GM21717 (cell line): ENCODE data around the gene RIPPLY3.

ENCODE experiments used
- ATAC-seq: cut with Tn5 transposase; IDR thresholded peaks from one replicate; pipeline ENCODE4 v1.9.1; 2021; ENCODE audit warnings: mild to moderate bottlenecking, moderate library complexity; ENCODE audit not compliant: unreplicated experiment

The RIPPLY3 gene

GRCh38 chr21:37006486-37007291, at the start of gene RIPPLY3:
TSS of gene RIPPLY3 (plus strand) at chr21:37006702. CDS start at chr21:37006773, 71 bp downstream.
- ATAC-seq: no peak

- no peak for ATAC-seq
These were observed 47.3 kb upstream of the RIPPLY3 start for GRCh38 chr21:36959020-36959835.

- no peak for ATAC-seq
These were observed 45.7 kb upstream of the RIPPLY3 start for GRCh38 chr21:36960676-36961284.

GRCh38 chr21:36962098-36962780, 44.3 kb upstream of the RIPPLY3 start:
- ATAC-seq: no peak

- ATAC-seq: no peak
These were observed 42.1 kb upstream of the RIPPLY3 start for GRCh38 chr21:36964398-36964797.

GRCh38 chr21:36964827-36965719, 41.4 kb upstream of the RIPPLY3 start:
- no peak for ATAC-seq

- ATAC-seq: peak; percentile 16
These were observed 40.8 kb upstream of the RIPPLY3 start for GRCh38 chr21:36965720-36966065.

- peak; percentile 71 for ATAC-seq
These were observed 40.3 kb upstream of the RIPPLY3 start, which contains the start of gene HLCS for GRCh38 chr21:36966066-36966820. TSS of gene HLCS (minus strand) at chr21:36966669. CDS start at chr21:36966638, 31 bp downstream.

- ATAC-seq: peak; percentile 31
These were observed 39.4 kb upstream of the RIPPLY3 start for GRCh38 chr21:36966821-36967768.

- ATAC-seq: no peak
These were observed 38.1 kb upstream of the RIPPLY3 start for GRCh38 chr21:36968414-36968813.

- no peak for ATAC-seq
These were observed 37.5 kb upstream of the RIPPLY3 start for GRCh38 chr21:36968976-36969375.

GRCh38 chr21:36973986-36974850, 32.3 kb upstream of the RIPPLY3 start:
- no peak for ATAC-seq

GRCh38 chr21:36974851-36975192, 31.7 kb upstream of the RIPPLY3 start:
- ATAC-seq: no peak

- no peak for ATAC-seq
These were observed 30.2 kb upstream of the RIPPLY3 start for GRCh38 chr21:36976228-36976861.

GRCh38 chr21:36976882-36977651, 29.4 kb upstream of the RIPPLY3 start:
- no peak for ATAC-seq
